HG03378 (cell line): Measurements from ENCODE around the gene LEKR1.
"Not testable (repeated sequence)": the region's sequence is repeated elsewhere in the genome, so short reads cannot be mapped to it uniquely, and the experiment has no call there.

Experiments used
- ATAC-seq: cut with Tn5 transposase; IDR thresholded peaks from one replicate; pipeline ENCODE4 v1.9.1; 2021; ENCODE audit warnings: mild to moderate bottlenecking, moderate library complexity; ENCODE audit not compliant: unreplicated experiment

Gene LEKR1

DNA sequence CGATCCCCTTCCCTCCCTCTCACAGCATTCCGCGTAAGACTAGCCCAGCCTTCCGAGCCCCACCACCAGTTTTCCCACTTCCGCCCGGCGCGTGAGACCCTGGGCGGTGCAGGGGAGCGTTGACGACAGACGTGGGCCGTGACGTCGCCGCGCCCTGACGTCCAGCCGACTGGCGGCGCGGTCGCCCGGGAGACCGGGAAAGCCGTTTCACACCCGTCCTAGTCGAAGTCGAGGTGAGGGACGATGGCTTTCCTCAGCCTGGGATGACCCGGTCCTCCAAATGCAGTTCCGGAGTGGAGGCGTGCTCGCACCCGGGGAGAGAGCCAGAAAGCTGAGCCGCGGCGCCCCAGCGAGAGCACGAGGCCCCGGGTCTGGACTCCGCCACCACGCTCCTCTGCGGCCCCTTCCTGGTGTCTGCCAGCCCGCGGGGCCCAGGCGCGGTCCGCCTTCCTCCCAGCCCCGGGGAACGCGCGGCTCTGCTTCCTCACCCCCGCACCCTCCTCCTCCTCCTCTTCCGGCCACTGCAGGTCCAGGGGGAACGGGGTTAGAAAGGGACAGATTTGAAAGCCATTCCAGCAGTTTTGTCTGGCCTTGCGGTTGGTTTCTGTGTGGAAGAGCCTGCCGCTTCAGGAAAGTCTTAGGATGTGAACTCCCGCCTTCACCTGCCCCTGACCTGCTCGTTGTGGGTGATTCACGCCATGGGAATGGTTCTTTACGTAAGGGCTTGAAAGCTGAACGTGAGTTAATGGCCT is at the start of gene LEKR1:
Gene LEKR1, plus strand, starts transcription at position 210 of the 752 bp plus-strand sequence. CDS start 2,977 bp downstream, outside the sequence.
- ATAC-seq, result peak; percentile 79

- no peak for ATAC-seq
These were observed 49.3 kb upstream of the LEKR1 start for GRCh38 chr3:156776871-156777270.

DNA sequence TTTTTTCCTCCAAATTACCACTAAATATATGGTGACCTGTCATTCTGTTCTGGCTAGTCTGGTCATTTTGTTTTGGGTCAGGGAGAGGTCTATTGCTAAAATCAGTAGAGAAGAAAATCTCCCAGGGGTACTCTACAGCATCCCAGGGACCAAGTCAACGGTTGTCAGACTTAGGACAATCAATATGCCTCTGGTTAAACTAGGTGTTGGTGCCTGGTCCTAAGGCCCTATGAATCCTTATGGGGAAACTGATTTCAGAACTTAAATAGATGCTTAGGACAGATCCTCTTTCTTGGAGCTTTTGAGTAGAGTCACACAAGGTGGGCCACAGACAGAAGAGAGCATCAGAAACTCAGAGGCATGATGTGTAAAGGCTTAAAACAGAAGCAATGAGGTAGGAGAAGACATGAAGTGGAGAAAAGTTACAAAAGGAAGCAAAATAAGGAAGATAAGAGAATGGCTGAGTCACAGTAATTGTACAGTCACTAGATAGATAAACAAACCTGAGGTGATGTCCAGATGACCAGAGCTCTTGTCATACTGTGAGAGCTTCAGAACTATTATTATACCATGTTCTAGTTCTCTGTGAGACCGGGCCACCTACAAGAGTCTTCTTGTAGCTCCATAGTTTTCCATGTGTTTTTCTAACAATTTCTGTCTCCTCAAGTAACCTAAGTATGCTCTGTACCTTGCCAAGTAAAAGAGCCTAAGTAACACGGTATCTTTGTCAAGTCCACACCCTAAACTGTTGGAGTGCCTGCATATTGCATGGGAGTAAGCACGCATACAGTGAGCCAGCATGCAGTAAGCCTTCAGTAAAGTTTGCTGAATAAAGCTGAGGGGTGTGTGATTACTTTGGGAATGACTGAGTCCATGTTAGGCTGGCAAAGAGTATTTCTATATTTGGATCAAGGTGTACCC is 44.6 kb upstream of the LEKR1 start:
- no peak for ATAC-seq

DNA sequence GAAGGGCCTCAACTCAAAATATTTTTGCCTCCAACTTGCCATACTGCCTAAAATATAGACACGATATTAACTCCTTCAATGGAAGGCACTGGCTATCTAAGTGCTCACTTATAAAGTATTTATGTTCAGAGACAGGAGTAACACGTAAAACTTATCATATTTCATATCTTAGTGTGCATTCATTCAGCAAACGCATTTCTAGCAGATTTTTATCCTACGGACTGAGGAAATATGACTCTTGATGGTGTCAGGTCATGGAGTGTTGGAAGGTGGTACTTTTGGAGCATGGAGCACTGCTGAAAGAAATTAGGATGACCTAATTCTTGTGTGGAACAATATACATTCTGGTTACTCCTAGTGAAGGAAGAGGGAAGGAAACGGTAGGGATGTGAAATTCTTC is 43.8 kb upstream of the LEKR1 start:
- ATAC-seq, result no peak

- ATAC-seq, result no peak
These were observed 43.2 kb upstream of the LEKR1 start for GRCh38 chr3:156782921-156783320.

DNA sequence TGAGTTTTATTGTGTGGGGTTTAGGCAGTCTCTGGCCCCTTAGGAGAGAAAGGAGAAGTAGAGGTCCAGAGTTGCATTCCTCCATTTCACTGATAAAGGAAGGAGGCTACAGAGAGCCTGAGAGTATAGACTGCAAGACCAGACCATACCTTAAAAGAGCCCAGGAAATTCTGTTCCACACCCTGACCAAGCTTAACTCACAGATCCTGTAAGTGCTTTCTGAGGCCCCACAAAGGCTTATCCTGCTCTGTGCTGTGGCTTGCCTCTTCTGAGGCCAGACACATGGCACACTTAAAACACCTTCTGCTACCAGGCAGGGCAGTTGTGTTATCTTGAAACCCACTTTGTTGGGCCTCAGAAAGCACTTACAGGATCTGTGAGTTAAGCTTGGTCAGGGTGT is 39.2 kb upstream of the LEKR1 start:
- ATAC-seq, result no peak

DNA sequence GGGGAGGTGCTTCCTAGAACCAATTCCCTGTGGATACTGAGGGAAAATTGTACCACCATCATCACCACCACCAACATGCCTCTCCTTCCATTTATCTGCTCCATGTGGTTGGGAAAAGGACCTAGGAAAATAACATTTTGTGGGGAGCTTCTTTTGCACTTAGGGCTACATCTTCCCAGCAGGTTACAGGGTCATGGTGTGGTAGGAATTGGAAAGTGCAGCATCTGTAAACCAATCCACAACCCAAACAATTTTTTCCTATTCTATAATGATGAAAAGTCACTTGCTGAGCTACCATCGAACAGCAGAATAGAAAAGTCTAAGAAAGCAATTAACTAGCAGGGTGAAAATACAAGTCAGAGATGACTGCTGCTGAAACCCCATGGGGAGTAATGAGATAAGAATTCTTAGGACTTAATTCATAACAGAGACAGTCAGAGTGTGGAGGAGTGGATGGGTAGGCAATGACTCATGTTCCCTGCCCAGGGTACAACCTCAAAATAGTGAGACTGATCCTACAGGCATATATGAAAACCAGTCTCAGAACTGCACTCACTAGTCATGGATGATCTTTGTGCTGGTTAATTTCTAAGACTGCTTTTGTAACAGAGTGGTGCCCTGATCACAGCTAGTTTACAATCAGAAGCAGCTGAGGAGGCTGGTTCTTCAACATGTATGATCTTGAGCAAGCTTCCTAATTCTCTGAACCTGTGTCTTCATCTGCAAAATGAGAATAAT is 38.1 kb upstream of the LEKR1 start:
- ATAC-seq, result peak; percentile 90

DNA sequence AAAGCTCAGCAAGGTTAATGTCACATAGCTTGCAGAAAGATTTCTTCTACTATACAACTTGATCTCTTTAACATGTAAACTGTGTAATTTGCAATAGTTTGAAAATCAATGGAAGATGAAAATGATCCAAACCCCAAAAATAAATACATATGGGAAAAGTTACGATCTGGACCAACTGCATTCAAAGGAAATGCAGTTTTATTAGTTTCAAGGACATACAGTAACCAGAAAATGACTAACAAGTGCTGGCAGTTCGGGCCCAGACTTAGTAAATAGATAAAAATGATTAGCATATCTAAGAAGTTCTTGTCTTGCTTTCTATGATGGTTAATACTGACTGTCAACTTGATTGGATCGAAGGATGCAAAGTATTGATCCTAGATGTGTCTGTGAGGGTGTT is 37.3 kb upstream of the LEKR1 start:
- ATAC-seq, result no peak

GRCh38 chr3:156790156-156790555 is 36.0 kb upstream of the LEKR1 start:
- ATAC-seq, result no peak

DNA sequence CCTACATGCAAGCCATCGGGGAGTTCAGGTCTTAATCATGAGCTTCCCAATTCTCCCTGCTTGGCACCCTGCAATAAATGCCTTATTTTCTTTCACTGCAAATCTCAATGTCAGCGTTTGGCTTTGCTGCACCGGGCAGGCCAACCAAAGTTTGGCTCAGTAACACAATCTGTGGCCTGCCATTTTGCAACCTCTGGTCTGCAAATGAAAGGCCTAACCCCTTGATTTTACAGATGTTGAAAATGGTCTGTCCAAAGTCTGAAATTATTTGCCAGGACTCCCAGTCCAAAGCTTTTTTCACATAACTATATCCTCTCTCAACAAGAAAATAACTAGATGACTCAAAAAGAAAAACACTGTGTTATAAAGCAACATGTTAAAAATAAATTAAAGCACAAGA is 34.0 kb upstream of the LEKR1 start:
- ATAC-seq, result no peak

- no peak for ATAC-seq
These were observed 33.6 kb upstream of the LEKR1 start for GRCh38 chr3:156792536-156792935.

DNA sequence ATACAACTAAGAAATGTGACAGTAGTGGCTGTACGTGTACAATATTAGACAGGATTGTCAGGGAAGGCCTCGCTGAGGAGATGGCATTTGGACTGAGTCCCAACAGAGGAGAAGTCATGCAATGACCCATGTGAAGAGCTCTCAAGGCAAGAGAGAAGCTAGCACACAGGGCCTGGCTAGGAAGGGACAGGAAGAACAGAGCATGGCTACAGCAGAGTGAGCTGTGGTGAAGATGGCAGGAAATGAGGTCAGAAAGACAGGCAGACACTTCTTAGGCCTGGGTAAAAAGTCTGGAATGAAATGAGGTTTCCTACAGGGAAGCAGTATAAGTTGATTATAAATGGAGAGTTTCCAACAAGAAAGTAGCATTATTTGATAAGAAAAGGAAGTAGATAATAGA is 33.2 kb upstream of the LEKR1 start:
- peak; percentile 50 for ATAC-seq

- no peak for ATAC-seq
These were observed 32.8 kb upstream of the LEKR1 start for GRCh38 chr3:156793400-156793799.

- ATAC-seq, result no peak
These were observed 32.3 kb upstream of the LEKR1 start for GRCh38 chr3:156793851-156794250.

DNA sequence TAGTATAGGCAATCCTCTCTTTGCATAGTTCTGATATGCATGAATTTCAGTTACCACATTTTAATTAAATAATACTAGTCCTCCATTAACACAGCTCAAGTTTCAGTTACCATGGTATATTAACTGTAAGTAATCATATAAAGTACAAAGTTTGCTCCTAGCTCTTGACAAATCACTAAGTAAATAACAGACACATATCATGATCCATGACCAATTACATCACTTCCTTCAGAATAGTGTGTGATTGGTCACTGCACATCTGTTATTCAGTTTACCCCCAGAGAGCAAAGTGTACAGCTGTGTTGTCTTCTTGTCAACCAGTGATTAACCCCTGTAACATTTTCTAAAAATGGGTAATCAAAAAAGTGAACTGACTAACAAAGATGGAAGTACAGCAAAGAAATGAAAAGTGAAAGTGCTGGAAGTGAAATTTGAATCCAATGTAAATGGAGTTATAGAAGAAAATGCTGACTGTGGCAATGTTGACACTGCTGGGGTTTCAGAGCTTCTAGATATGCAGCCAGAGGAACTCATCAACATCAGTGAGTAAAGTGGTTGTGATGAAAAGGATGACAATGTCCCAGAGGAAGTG is 30.2 kb upstream of the LEKR1 start:
- ATAC-seq, result no peak

DNA sequence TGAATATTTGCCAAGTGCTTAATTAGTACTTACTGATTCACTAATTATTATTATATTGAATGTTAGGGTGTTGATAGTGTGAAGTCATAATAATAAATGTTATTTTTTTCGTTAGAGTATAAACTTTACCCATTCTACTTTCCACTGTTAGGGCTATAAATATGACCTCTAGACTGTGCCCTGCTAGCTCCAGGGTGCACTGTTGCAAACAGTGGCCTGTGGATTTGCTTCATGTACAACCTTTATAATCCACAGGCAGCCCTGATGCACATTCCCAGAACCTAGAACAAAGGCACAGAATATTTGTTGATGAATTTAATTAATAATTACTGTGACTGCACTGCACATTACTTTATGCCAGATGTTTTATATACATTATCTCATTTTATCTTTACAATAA is 28.8 kb upstream of the LEKR1 start:
- no peak for ATAC-seq

- ATAC-seq, result not testable (repeated sequence)
These were observed 25.9 kb upstream of the LEKR1 start for GRCh38 chr3:156800287-156800686.

GRCh38 chr3:156801746-156802145 is 24.4 kb upstream of the LEKR1 start:
- ATAC-seq, result no peak

DNA sequence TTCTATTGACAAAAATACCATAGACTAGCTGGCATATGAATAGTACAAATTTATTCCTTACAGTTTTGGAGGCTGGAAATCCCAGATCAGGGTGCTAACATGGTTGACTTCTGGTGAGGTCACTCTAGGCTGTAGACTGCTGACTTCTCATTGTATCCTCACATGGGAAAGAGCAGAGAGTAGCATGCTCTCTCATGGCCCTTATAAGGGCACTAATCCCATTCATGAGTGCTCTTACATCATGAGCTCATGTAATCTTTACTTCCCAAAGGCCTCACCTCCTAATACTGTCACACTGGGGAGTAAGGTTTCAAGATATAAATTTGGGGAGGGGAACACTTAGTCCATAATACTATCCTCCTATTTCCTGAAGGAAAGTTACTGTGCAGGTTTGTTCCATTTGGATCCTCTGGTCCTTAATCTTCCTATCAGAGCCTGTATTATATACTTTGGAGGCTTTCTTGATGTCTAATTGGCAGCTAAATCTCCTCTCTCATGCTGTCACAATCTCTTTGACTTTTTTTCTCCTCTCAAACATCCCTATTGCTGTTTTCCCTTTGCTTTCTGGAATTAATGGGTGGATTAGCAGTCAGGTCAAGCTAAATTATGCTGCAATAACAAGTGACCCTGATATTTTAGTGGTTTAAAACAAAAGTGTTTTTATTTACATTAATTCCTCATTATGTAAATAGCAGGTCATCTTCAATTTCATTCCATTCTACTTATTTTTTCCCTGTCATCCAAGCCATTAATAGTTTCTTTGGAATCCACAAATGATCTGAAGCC is 23.1 kb upstream of the LEKR1 start:
- ATAC-seq, result no peak
